Measurements from ENCODE around the gene MPZL2. TPM values are rescaled to one million over a fixed set of nuclear protein-coding genes. Genes with fewer than 3 reads are reported as not detected.

The MPZL2 gene
- total RNA-seq, 1 donor from 2014 or later = 2.3 TPM

DNA sequence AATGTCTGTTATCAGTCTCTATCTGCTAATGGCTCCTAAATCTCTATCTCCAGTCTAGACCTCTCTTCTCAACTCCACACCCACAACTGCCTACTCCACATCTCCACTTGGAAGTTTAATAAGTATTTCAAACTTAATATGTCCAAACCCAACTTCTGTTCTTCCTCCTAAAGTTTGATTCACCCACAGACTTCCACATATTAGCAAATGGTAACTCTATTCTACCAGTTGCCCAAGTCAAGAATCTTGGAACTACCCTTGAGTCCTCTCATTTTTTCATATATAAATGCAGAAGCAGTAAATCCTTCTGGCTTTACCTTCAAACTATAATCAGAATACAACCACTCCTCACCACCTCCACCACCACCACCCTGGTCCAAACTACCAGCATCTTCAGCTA, 32.6 kb downstream of the MPZL2 start:
- H3K4me2 ChIP-seq = no peak overlapping the region
- DNase-seq (ENCODE audit: low spot score) = no peak
- H3K36me3 ChIP-seq = no peaks in the 10 kb centered on the region
- TF ChIP-seq, protein P1, sequence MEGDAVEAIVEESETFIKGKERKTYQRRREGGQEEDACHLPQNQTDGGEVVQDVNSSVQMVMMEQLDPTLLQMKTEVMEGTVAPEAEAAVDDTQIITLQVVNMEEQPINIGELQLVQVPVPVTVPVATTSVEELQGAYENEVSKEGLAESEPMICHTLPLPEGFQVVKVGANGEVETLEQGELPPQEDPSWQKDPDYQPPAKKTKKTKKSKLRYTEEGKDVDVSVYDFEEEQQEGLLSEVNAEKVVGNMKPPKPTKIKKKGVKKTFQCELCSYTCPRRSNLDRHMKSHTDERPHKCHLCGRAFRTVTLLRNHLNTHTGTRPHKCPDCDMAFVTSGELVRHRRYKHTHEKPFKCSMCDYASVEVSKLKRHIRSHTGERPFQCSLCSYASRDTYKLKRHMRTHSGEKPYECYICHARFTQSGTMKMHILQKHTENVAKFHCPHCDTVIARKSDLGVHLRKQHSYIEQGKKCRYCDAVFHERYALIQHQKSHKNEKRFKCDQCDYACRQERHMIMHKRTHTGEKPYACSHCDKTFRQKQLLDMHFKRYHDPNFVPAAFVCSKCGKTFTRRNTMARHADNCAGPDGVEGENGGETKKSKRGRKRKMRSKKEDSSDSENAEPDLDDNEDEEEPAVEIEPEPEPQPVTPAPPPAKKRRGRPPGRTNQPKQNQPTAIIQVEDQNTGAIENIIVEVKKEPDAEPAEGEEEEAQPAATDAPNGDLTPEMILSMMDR (IDR thresholded peaks at IDR 0.05) = no peak
- TF ChIP-seq EZH2 (IDR thresholded peaks at IDR 0.05) (no peak), EZH2phosphoT487 (IDR thresholded peaks at IDR 0.05) (no peak)
- H3K4me1 ChIP-seq = no peaks in the 10 kb centered on the region
- Mint-ChIP-seq H3K36me3 (no peaks in the 10 kb centered on the region), H3K4me1 (no peaks in the 10 kb centered on the region), H3K27me3 (ENCODE audit: insufficient read depth, low read depth) (no peaks in the 10 kb centered on the region), H3K4me3 (no peak overlapping the region), H3K9me3 (no peaks in the 10 kb centered on the region), H3K27ac (no peak overlapping the region)
- H3K4me3 ChIP-seq = no peak overlapping the region
- no peaks in the 10 kb centered on the region for H3K27me3 ChIP-seq
- H4K20me1 ChIP-seq (ENCODE audit: low read depth) = no peaks in the 10 kb centered on the region
- H3K79me2 ChIP-seq (ENCODE audit: low read depth) = no peaks in the 10 kb centered on the region
- no peaks in the 10 kb centered on the region for H3F3A ChIP-seq (ENCODE audit: low read depth)
- H3K9ac ChIP-seq = no peak overlapping the region
- no peak overlapping the region for H3K27ac ChIP-seq
- no peak overlapping the region for H2AFZ ChIP-seq (replicated peaks)
- H3K9me3 ChIP-seq (ENCODE audit: low read depth) = no peaks in the 10 kb centered on the region

DNA sequence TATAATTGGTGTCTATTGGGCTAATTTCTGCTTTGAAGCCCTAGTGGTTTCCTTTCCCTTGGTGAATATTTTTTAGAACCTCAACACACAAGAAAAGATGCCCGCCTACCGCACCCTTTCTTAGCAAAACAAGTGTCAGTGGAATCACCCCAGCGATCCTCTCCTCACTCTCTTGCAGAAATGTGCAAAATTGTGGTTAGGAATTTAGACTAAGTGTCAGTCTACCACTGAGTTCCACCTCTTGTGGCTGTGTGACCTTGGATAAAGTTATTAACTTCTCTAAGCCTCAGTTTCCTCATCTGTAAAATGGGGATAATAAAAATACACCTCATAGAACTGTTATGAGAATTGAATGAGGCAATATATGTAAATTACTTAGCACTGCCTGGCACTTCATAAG, 34.0 kb downstream of the MPZL2 start:
- Histone ChIP-seq H3K36me3 (no peaks in the 10 kb centered on the region), H3K4me2 (no peak overlapping the region), H4K20me1 (ENCODE audit: low read depth) (no peaks in the 10 kb centered on the region), H3F3A (ENCODE audit: low read depth) (no peaks in the 10 kb centered on the region), H3K4me3 (no peak overlapping the region), H3K79me2 (ENCODE audit: low read depth) (no peaks in the 10 kb centered on the region), H3K9me3 (ENCODE audit: low read depth) (no peaks in the 10 kb centered on the region), H3K9ac (no peak overlapping the region), H2AFZ (replicated peaks) (no peak overlapping the region), H3K4me1 (no peaks in the 10 kb centered on the region), H3K27me3 (peaks cover 2% of the 10 kb centered on the region), H3K27ac (no peak overlapping the region)
- H3K9me3 Mint-ChIP-seq = no peaks in the 10 kb centered on the region
- DNase-seq (ENCODE audit: low spot score) = no peak
- TF ChIP-seq EZH2phosphoT487 (IDR thresholded peaks at IDR 0.05) = no peak
- TF ChIP-seq, protein P1 (IDR thresholded peaks at IDR 0.05) = no peak
- no peak for TF ChIP-seq EZH2 (IDR thresholded peaks at IDR 0.05)
- H3K27ac Mint-ChIP-seq = no peak overlapping the region
- H3K36me3 Mint-ChIP-seq = no peaks in the 10 kb centered on the region
- no peak overlapping the region for H3K4me3 Mint-ChIP-seq
- no peaks in the 10 kb centered on the region for H3K4me1 Mint-ChIP-seq
- no peaks in the 10 kb centered on the region for H3K27me3 Mint-ChIP-seq (ENCODE audit: insufficient read depth, low read depth)

DNA sequence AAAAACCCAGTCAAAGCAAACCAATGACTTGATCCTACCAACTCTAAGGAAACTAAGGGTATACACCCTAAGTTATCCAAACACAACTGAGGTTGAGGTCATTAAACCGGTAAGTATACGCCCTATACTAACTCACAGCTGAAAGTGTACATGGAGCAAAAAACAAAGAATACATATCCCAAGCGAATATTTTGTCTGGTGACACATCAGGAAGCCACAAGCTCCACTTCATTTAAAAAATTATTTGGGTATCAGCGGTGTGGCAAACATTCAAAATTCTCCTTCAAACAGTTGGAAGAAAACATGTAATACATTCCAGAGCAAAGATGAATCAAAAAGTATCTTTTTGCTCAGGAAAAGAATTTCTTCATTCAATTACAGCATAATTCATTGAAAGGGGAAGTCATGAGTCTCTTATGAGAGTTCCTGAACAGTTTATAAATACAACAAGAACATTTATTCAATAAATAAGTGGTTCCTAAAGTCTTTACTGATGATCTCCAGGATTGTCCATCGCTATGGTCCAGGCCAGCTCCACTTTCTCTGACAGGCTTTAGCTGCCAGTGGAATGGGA, 34.7 kb downstream of the MPZL2 start:
- DNase-seq (ENCODE audit: low spot score) = no peak
- Histone ChIP-seq H3F3A (ENCODE audit: low read depth) (no peaks in the 10 kb centered on the region), H3K27ac (no peak overlapping the region), H3K4me3 (no peak overlapping the region), H3K9me3 (ENCODE audit: low read depth) (no peaks in the 10 kb centered on the region), H2AFZ (replicated peaks) (no peak overlapping the region), H3K79me2 (ENCODE audit: low read depth) (no peaks in the 10 kb centered on the region), H3K4me1 (no peaks in the 10 kb centered on the region), H3K4me2 (no peak overlapping the region), H3K27me3 (peaks cover 4% of the 10 kb centered on the region), H4K20me1 (ENCODE audit: low read depth) (no peaks in the 10 kb centered on the region), H3K9ac (no peak overlapping the region), H3K36me3 (no peaks in the 10 kb centered on the region)
- H3K27ac Mint-ChIP-seq = no peak overlapping the region
- H3K36me3 Mint-ChIP-seq = no peaks in the 10 kb centered on the region
- H3K4me3 Mint-ChIP-seq = no peak overlapping the region
- no peaks in the 10 kb centered on the region for H3K4me1 Mint-ChIP-seq
- TF ChIP-seq EZH2phosphoT487 (IDR thresholded peaks at IDR 0.05) (no peak), EZH2 (IDR thresholded peaks at IDR 0.05) (no peak)
- TF ChIP-seq, protein P1 (IDR thresholded peaks at IDR 0.05) = no peak
- no peaks in the 10 kb centered on the region for H3K9me3 Mint-ChIP-seq
- H3K27me3 Mint-ChIP-seq (ENCODE audit: insufficient read depth, low read depth) = no peaks in the 10 kb centered on the region

Measured in neural progenitor cell (in vitro differentiated cells).